HG02973 (cell line): ENCODE measurements around the gene TLCD1.

Experiments used
- ATAC-seq: cut with Tn5 transposase; IDR thresholded peaks from one replicate; pipeline ENCODE4 v1.9.1; 2021; ENCODE audit warnings: moderate library complexity; ENCODE audit not compliant: unreplicated experiment

The TLCD1 gene, protein sequence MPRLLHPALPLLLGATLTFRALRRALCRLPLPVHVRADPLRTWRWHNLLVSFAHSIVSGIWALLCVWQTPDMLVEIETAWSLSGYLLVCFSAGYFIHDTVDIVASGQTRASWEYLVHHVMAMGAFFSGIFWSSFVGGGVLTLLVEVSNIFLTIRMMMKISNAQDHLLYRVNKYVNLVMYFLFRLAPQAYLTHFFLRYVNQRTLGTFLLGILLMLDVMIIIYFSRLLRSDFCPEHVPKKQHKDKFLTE

DNA sequence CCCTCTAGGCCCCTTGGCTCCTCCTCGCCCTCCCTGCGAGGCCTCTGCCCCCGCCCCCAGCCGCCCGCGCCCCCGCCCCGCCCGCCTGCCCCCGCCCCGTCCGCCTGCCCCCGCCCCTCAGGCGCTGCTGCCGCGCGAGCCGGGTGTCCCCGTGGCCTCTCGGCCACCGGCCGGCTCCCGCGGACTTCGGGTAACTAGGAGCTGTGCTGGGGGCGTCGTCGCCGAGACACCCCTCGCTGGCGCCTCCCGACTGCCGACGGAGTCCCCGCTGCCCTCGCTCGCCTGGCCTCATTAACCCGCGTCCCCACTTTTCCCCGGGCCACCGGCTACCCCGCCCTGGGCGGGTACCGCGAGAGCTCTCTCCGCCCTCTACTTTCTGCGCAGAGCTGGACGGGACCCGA is at the start of gene TLCD1:
Gene TLCD1 (minus strand): TSS at position 8 of the 401 bp plus-strand sequence. CDS start 136 bp downstream, outside the sequence.
- peak; percentile 5 for ATAC-seq

GRCh38 chr17:28774206-28774605 is 48.2 kb upstream of the TLCD1 start:
- no peak for ATAC-seq

DNA sequence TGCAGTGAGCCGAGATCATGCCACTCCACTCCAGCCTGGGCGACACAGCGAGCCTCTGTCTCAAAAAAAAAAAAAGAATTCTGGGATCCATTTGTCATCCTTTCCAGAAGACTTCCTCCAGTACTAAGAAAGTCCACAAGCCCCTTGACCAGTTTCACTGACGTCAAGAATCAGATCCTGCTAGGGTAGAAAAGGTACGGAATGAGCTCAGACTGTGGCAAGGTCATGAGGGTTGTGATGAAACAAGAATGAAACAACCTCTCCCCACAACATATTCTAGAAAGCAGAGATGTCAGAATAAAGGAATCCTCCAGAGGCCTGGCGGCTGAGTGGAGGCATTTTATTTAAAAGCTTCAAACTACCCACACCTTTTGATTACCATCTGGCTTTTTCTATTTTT is 47.7 kb upstream of the TLCD1 start:
- no peak for ATAC-seq

GRCh38 chr17:28765038-28765437 is 39.0 kb upstream of the TLCD1 start:
- ATAC-seq, result no peak

- peak; percentile 31 for ATAC-seq
Observed at GRCh38 chr17:28763804-28764266, 37.8 kb upstream of the TLCD1 start.

- ATAC-seq, result peak; percentile 46
Observed at GRCh38 chr17:28763137-28763799, 37.2 kb upstream of the TLCD1 start.

GRCh38 chr17:28760601-28761562 is 34.8 kb upstream of the TLCD1 start:
- no peak for ATAC-seq

- no peak for ATAC-seq
Observed at GRCh38 chr17:28759256-28759865, 33.3 kb upstream of the TLCD1 start.

- ATAC-seq, result no peak
Observed at GRCh38 chr17:28758411-28759121, 32.5 kb upstream of the TLCD1 start.

GRCh38 chr17:28756049-28756804 is 30.2 kb upstream of the TLCD1 start:
- no peak for ATAC-seq

- ATAC-seq, result no peak
Observed at GRCh38 chr17:28755486-28755885, 29.5 kb upstream of the TLCD1 start.

DNA sequence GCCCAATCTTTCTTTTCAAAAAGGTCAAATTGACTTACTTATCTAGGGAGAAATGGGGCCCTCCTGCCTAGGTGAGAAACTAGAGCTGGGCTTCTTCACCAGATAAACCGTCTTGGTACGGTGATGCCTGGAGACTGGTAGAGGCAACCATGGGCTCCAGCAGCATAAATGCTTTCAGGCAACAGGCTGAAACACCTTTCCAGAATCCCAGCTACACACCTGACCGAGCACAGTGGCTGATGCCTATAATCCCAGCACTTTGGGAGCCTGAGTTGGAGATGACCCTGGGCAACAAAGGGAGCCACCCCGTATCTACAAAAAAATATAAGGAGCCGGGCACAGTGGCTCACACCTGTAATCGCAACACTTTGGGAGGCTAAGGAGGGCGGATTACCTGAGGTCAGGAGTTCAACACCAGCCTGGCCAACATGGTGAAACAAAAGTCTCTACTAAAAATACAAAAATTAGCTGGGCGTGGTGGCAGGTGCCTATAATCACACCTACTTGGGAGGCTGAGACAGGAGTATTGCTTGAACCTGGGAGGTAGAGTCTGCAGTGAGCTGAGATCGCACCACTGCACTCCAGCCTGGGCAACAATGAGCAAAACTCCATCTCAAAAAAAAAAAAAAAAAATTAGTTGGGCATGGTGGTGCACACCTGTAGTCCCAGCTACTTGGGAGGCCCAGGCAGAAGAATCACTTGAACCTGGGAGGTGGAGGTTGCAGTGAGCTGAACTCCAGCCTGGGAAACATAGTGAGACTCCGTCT is 25.8 kb upstream of the TLCD1 start:
- no peak for ATAC-seq

DNA sequence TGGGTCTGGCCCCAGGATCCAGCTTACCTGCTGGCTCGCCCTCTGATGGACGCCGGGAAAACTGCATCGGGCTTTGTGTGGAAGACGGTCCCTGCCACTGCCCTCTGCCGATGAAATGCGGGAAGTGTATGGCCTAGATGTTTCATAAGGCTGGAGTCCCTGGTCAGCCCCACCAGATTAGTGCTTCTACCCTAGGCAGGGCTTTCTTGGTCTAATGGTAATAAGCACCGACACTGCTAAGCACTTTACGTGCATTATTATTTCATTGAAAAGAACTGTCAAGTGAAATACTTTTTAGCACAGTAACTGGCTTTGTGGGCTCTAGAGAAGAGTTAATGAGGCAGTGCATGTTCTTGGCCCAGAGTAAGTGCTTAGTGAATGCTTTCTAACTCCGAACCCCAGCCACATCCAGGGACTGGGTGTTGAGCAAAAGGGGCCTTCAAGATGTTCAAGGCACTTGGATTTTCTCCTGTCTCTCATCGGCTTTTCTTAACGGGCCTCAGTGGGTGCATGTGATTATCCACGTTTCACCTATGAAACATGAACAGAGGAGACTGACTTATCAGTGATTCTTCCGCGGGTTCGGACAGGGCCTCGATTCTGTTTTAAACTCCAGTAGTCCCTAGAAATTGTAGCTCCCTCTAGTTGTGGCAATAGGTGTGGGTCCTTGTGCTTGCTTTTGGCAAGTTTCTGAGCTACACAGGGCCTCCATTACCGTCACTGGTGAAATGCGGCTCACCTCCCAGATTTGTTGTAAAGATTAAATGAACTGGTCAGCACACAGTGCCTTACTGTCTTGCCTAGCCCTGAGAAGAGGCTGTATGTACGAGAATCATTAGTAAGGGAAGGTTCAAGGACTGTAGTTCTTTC is 24.4 kb upstream of the TLCD1 start:
- ATAC-seq, result peak; percentile 57

GRCh38 chr17:28749516-28750177 is 23.6 kb upstream of the TLCD1 start:
- ATAC-seq, result peak; percentile 3

DNA sequence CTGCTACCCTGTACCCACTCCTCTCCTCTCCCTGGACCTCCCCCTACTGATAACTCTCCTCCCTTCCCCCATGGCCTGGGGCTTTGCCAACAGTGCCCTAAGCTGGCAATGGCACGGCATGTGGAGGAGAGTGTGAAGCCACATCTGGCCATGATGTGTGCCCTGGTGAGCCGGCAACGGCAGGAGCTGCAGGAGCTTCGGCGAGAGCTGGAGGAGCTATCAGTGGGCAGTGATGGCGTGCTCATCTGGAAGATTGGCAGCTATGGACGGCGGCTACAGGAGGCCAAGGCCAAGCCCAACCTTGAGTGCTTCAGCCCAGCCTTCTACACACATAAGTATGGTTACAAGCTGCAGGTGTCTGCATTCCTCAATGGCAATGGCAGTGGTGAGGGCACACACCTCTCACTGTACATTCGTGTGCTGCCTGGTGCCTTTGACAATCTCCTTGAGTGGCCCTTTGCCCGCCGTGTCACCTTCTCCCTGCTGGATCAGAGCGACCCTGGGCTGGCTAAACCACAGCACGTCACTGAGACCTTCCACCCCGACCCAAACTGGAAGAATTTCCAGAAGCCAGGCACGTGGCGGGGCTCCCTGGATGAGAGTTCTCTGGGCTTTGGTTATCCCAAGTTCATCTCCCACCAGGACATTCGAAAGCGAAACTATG is 23.0 kb upstream of the TLCD1 start:
- no peak for ATAC-seq

DNA sequence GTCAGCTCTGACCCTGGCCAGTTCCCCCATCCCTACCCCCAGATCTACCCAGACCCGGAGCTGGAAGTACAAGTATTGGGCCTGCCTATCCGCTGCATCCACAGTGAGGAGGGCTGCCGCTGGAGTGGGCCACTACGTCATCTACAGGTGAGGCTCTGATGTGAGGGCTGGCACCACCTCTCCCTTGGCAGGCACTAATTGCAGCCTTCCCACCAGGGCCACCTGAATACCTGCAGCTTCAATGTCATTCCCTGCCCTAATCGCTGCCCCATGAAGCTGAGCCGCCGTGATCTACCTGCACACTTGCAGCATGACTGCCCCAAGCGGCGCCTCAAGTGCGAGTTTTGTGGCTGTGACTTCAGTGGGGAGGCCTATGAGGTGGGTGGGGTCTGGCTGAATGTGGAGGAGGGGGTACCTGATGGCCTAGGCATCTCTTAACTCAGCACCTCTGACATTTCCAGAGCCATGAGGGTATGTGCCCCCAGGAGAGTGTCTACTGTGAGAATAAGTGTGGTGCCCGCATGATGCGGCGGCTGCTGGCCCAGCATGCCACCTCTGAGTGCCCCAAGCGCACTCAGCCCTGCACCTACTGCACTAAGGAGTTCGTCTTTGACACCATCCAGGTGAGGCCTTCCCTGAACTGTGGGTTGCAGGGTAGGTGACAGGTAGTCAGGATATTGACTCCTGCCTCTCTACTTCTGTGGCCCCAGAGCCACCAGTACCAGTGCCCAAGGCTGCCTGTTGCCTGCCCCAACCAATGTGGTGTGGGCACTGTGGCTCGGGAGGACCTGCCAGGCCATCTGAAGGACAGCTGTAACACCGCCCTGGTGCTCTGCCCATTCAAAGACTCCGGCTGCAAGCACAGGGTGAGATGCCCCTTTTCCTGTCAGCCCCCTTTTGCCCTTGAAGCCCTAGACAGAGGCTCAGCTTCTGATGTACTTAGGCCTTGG is 22.0 kb upstream of the TLCD1 start:
- ATAC-seq, result no peak
